ENCODE data around the gene TSPAN2.

TSPAN2 gene

GRCh38 chr1:115059316-115059715 lies 30.0 kb downstream of the TSPAN2 start:
- TF ChIP-seq CTCF (IDR thresholded peaks at IDR 0.05; ENCODE audit: extremely low read depth, insufficient read depth, missing control alignments) = no peak
- in situ Hi-C loops (cut with MboI; ENCODE audit: low pct_unique_long_range_greater_than_20kb, low sequenced_read_pairs, unreplicated experiment) = no loop called here
- DNase-seq (ENCODE audit: low spot score) = no peak

GRCh38 chr1:115057661-115058254 lies 31.5 kb downstream of the TSPAN2 start:
- no peak for TF ChIP-seq CTCF (IDR thresholded peaks at IDR 0.05; ENCODE audit: extremely low read depth, insufficient read depth, missing control alignments)
- in situ Hi-C loops (cut with MboI; ENCODE audit: low pct_unique_long_range_greater_than_20kb, low sequenced_read_pairs, unreplicated experiment) = no loop called here
- DNase-seq (ENCODE audit: low spot score) = no peak

DNA sequence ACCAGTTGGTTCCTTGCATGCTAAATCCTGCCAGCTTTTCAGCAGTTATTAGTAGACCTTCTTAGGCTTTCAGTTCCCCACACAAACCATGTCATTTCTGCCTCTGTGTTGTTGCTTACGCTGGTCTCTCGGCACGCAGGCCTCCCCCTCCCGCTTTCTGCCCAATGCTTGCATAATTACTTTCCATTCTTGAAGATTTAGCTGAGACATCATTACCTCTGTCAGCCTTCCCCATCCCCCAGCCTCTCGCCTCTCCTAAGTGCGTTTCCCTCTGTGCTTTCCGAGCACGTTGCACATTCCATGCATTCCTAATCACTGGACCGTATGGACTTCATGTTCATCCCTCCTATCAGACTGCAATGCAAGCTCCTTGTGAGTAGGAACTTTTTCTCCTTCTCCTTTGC lies 32.9 kb downstream of the TSPAN2 start:
- no peak for DNase-seq (ENCODE audit: low spot score)
- TF ChIP-seq CTCF (IDR thresholded peaks at IDR 0.05; ENCODE audit: extremely low read depth, insufficient read depth, missing control alignments) = no peak
- in situ Hi-C loops (cut with MboI; ENCODE audit: low pct_unique_long_range_greater_than_20kb, low sequenced_read_pairs, unreplicated experiment) = no loop called here

DNA sequence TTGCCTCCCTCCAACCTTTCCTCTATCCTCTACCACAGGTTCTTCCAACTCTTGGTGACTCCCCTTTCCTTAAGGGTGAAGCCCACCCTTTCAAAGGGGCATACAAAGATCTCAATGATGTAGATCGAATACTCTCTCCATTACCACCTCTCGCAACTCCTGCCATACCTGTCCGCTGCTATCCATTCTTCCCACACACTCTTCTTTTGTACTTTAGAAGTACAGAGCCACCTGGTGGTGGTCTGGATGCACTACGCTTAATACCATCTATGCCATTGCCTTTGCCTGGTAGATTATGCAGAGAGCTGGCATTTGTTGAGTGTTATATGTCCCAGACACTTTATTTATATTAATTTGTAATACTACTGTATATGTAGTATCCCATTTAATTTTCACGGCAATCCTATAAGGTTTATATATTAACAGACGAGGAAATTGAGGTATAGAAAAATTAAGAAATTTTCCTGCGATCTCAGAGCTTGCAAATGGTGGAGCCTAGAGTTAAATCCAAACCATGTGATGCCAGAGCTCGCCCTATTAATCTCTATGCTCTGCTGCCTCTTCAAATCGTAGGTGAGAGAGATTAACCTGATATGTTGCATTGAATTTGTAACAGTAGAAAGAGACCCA lies 36.7 kb downstream of the TSPAN2 start:
- TF ChIP-seq CTCF (IDR thresholded peaks at IDR 0.05; ENCODE audit: extremely low read depth, insufficient read depth, missing control alignments) = peak; percentile 85
- DNase-seq (ENCODE audit: low spot score) = peak; percentile 65
- in situ Hi-C loops (cut with MboI; ENCODE audit: low pct_unique_long_range_greater_than_20kb, low sequenced_read_pairs, unreplicated experiment) = no loop called here

DNA sequence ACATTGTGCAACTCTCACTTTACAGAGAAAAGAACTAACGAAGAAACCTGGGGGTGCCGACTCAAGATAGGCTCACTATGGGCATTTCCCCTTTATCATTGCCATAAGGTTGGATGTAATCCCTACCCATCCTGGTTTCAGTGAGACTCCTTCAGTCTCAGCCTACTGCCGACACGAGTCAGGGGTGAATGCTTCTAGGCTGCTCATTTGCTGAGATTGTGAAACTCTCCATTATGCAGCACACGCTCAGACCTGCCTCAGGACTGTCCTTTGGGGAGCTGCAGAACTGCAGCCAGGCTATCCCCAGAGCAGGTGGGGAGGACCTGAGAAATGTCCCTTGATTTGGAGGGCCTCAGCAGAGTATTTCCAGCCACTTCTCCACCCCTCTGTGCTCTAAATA lies 37.5 kb downstream of the TSPAN2 start:
- DNase-seq (ENCODE audit: low spot score) = no peak
- no peak for TF ChIP-seq CTCF (IDR thresholded peaks at IDR 0.05; ENCODE audit: extremely low read depth, insufficient read depth, missing control alignments)
- in situ Hi-C loops (cut with MboI; ENCODE audit: low pct_unique_long_range_greater_than_20kb, low sequenced_read_pairs, unreplicated experiment) = no loop called here

DNA sequence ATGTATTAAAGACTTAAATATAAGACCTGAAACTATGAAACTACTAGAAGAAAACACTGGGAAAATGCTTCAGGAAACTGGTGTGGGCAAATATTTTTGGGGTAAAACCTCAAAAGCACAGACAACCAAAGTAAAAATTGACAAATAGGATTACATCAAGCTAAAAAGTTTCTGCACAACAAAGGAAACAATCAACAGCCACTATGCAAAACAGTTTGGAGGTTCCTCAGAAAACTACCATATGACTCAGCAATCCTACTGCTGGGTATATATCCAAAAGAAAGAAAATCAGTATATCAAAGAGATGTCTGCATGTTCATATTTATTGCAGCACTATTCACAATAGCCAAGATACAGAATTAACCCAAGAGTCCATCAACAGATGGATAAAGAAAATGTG lies 42.6 kb downstream of the TSPAN2 start:
- in situ Hi-C loops (cut with MboI; ENCODE audit: low pct_unique_long_range_greater_than_20kb, low sequenced_read_pairs, unreplicated experiment) = no loop called here
- DNase-seq (ENCODE audit: low spot score) = no peak
- no peak for TF ChIP-seq CTCF (IDR thresholded peaks at IDR 0.05; ENCODE audit: extremely low read depth, insufficient read depth, missing control alignments)

Measured in GM13977 (cell line).